Stimulated activated CD8-positive, alpha-beta memory T cell treated with anti-CD3 and anti-CD28 coated beads, Interleukin-2, amount 100 ng/mL, for 48 hours (primary cell): Measurements from ENCODE around the gene DPY19L1.
"Not testable (repeated sequence)": the region's sequence is repeated elsewhere in the genome, so short reads cannot be mapped to it uniquely, and the experiment has no call there.

Source experiments
- DNase-seq, 2 donors: peaks; one replicate each; pipeline ENCODE4 v3.0.0-alpha.2; 2020; ENCODE audit warnings: low read depth in 2 of 2

Gene DPY19L1

DNA sequence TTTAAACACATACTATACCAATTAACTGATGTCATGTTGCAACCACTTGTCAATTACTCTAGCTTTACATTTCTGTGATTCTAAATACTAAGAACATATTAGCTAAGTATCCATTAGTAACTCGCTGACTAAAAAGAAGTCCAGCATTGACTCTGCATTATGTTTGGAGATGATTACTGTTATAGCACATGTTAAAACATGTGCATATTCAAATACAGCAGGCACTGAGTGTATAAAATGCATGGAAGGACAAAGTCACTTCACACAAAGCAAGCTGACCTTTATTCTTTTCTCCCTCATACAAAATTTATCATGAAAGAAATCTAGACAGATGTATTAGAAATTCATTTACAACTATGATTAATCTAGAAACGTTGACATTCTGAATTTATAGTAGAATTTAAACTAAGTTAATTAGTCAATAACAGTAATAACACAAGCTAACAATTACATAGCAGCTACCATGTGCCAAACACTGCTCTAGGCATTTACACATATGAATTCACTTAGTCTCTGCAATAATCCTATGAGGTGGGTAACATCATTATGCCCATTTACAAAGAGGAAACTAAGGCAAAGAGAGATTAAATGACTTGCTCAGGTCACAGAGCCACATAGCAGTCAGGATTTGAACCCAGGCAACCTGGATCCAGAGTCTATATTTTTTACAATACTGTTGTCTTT is 48.7 kb downstream of the DPY19L1 start:
- DNase-seq: not testable (repeated sequence)

GRCh38 chr7:34985155-34985554 is 52.1 kb downstream of the DPY19L1 start:
- DNase-seq: not testable (repeated sequence)

- not testable (repeated sequence) for DNase-seq
These were observed 53.1 kb downstream of the DPY19L1 start for GRCh38 chr7:34984140-34984539.

DNA sequence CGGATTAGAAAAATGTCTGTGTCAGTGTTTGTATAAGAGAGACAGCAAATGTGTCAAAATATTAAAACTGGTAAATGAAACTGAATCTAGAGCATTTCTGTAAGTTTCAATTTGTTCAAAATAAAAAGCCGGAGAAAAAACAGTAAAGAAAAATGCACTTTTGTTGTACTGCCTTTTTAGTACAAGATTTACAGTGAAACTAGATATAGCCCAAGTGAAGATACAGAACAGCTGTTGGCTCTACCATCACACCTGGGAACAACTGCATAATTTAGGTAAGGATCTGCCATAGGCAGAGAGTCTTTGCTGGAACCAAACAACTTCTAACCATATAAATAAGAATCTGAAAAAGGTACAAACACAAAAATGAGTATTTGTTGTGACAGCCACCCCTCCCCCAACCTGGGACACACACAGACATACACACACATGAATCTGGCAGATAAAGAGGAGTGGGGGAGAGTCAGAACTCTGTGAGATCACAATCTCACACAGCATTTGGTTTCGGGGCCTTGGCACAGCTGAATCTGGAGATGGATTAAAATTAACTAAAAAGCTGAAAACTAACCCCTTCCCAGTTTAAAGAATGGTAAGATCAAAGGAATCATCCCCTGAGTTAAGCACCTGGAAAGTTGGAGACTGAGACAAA is 54.8 kb downstream of the DPY19L1 start:
- DNase-seq: no peak

DNA sequence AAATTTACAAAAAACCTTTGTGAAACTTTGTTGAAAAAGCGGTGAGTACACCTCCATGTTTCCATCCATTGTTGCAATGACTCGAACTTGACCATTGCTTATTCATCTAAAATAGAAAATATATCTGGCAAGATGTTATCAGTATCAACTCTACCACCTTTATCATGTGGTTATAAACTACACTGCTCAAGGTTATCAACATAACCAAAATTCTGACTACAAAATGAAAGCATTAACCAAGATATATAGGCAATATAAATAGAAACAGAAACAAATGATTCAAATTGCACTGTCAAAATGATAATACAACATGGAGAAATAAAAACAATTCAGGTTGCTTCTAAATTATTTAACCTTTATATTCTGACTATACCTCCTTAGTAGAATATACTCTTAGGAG is 58.2 kb downstream of the DPY19L1 start:
- DNase-seq: not testable (repeated sequence)

DNA sequence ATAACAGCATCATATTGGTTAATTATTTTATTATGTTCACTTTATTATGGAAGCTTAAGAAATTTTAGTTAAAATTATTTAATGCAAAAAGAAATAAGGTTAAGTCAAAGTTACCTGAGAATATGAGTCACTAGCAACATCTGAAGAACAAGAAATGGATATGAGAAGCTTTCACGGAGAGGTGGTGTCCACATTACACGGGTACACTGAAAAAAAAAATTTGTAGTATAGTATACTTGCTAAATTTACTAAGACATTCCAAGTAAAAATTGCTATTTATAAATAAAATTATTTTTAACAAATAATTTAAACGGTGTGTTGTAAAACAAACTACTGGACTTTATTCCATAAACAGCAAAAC is 63.9 kb downstream of the DPY19L1 start:
- no peak for DNase-seq

GRCh38 chr7:34972739-34973399 is 64.4 kb downstream of the DPY19L1 start:
- not testable (repeated sequence) for DNase-seq

GRCh38 chr7:34967818-34968217 is 69.5 kb downstream of the DPY19L1 start:
- not testable (repeated sequence) for DNase-seq

DNA sequence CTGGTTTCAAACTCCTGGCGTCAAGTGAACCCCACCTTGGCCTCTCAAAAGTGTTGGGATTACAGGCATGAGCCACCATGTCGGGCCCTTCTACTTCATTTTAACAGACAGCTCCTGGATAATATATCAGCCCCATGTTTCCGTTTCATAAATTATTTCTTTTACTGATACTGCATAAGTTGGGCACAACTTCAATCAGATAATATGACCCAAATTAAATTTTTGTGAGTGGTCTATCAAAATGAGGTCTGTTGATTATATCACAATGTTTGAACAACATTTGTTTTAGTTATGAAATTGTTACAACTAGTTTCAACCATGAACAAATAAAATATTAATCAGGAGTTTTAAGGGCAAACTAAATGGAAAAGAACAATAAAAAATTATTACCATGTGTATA is 70.8 kb downstream of the DPY19L1 start:
- not testable (repeated sequence) for DNase-seq

GRCh38 chr7:34958021-34958420 is 79.3 kb downstream of the DPY19L1 start:
- DNase-seq: no peak

DNA sequence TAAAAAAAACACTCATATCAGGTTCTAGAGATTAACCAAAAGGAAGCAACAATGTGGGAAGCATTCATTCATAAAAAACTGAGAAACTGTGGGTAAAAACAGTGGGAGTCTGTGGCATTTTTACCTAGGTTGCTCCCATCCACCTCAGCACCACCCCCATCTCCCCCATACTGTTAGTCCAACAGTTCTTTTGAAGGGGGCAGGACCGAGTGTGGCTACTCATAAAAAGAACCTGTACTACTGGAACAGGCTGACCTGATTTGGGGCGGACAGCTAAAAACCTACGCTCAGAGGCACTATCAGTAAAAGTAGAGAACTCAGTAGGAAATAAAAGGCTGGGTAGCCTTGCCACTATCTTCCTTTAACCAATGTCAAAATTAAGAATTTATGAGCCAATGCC is 84.5 kb downstream of the DPY19L1 start:
- no peak for DNase-seq

DNA sequence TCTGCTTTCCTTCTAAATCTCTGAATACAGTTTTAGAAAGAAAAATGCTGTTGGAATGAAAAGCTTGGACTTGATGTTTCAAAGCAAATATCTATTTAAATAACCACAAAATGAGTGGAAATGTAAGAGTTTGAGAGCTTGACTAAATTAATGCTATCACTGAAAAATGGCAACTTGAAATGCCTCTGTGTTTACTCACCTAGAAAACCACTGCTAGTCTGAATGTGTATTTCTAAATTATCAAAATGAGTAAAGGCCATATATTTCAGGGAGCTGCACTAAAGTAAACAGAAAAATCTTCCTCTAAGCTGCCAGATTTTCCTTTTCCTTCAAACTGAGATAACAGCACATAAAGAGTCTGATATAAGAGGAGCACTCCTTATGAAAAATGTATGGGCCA is 87.9 kb downstream of the DPY19L1 start:
- DNase-seq: no peak

GRCh38 chr7:34947427-34947826 is 89.9 kb downstream of the DPY19L1 start:
- not testable (repeated sequence) for DNase-seq

DNA sequence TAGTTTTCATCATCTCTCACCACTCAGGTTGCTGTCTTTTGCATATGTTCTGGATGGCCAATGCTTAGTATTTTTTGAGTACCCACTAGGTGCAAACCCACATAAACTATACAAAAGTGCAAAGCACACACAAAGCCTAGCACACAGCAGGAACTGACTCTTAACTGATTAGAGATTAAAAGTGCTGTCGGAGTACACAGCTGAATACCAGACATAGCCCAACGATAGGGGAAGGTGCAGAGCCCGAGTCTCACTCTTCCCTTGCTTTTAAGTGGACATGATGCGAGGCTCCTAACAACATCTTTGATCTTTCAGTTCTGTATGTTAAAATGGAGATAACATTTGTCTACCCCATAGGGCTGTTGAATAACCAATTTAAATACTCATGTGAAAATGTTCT is 90.8 kb downstream of the DPY19L1 start:
- no peak for DNase-seq

DNA sequence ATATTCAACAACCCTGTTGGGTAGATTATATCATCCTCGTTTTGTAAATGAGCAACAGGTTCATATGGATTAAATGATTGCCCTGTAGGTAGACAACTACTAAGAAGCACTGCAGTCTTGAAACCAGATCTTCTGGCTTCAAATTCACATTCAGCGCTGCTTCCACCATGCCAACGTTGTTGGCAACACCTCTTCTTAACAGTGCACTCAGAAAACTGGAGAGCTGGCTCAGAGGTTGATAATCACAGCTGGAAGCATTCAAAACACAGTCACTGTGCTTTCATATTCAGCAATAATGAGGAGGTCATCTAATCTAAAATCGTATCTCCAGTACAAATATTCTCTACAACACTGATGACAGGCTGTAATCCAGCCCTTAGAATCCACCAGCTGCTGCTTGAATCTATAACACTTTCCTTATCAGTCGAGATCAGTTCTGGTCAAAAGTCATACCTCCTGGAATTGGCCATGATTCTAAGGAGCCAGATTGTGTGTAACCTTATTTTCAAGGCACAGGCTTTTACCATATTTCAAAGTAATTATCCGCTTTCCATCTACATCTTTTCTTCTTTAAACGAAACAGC is 91.3 kb downstream of the DPY19L1 start:
- not testable (repeated sequence) for DNase-seq

DNA sequence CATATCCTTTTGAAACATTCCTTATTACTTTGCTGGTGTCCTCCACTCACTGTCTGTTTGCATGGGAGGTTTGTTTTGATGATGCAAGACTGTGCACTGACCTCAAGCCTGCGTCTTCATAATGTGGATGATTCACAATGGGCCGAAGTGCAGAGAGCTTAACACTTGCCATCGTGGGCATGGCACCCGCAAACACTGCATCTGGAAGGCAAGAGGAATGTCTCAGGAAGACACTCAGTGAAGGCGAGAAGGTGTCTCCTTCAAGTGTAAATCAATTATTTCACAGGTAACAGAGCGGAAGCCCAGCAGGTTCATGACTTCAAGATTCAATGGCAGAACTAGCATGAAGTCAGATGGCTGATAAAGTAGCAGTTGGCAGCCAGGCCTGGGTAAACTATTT is 98.1 kb downstream of the DPY19L1 start:
- DNase-seq: no peak

- not testable (repeated sequence) for DNase-seq
These were observed 101.5 kb downstream of the DPY19L1 start for GRCh38 chr7:34935735-34936165.

- no peak for DNase-seq
These were observed 105.5 kb downstream of the DPY19L1 start for GRCh38 chr7:34931739-34932138.

GRCh38 chr7:34929783-34930182 is 107.5 kb downstream of the DPY19L1 start:
- not testable (repeated sequence) for DNase-seq

DNA sequence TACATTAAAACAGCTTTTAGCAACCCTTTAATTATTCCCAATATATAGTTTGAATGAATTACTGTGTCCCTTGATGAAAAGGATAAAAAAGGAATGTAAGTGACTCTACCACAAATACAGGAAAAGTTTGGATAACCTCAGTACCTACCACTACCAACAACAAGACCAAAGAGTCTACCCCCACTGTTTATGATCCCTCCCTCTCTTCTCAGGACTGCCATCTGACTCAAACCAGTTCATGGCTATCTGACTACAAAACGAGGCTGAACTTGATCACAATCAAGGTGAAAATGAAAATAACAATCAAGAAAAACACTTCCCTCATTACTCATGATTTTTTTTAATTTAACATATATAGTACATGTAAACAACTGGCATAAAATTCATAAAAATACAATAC is 108.7 kb downstream of the DPY19L1 start:
- DNase-seq: no peak

DNA sequence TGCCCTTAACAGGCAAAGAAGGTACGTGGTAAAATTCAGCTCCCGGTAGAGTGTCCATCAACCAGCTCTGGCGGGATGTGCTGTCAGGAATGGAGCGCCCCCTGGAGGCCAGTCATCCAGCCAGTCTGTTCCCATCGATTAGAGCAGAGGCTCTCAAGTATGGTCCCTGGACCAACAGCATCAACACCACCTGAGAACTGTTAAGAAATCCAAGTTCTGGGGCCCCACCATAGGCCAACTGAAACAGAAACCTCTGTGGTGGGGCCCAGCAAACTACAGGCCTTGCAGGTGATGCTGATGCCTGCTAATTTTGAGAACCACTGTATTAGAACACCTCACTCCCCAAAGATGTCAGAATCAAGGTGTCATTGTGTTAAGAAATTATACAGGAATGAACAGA is 109.2 kb downstream of the DPY19L1 start:
- DNase-seq: peak; percentile 47 to 50

DNA sequence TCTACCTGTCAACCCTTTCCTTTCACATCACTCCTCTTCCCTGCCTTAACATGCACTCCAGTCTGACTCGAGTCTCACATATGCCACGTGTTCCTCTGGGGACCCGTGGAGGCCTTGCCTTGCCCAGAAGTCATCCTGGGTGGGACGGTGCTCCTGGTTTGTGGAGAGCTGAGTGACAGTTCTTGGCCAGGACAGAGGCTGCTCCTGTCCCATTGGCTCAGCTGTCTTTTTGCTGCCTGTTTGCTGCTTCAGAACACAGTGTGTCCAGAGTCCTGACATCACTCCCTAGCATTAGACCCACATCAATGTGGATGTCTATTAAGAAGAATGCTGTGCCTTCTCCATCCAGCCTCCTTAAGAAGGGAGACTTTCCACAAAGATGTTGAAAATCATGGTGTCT is 116.8 kb downstream of the DPY19L1 start:
- not testable (repeated sequence) for DNase-seq

DNA sequence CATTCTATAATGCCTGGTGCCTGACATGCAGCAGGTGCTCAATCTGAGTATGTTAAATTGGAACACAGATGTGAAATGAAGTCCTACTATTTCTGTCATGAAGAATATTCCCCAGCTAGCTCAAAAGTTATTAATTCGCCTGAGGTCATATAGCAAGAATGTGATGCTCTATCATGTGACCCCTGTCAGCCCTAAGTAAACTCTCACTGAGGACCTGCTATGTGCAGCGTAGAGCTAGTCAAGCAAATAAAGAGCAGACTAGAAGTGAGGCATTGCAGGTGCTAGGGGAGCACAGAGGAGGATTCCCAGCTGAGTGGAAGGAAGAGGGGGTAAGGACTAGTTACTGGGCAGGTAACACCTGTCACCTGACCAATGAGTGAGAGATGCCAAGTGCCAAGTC is 118.2 kb downstream of the DPY19L1 start:
- DNase-seq: not testable (repeated sequence)
